GM18873 (cell line): Measurements from ENCODE around the gene PLAC9.

Source experiments
- ATAC-seq: cut with Tn5 transposase; IDR thresholded peaks from one replicate; pipeline ENCODE4 v1.9.1; 2021; ENCODE audit warnings: mild to moderate bottlenecking, moderate library complexity, moderate number of reproducible peaks; ENCODE audit not compliant: unreplicated experiment, low FRiP score

The PLAC9 gene

DNA sequence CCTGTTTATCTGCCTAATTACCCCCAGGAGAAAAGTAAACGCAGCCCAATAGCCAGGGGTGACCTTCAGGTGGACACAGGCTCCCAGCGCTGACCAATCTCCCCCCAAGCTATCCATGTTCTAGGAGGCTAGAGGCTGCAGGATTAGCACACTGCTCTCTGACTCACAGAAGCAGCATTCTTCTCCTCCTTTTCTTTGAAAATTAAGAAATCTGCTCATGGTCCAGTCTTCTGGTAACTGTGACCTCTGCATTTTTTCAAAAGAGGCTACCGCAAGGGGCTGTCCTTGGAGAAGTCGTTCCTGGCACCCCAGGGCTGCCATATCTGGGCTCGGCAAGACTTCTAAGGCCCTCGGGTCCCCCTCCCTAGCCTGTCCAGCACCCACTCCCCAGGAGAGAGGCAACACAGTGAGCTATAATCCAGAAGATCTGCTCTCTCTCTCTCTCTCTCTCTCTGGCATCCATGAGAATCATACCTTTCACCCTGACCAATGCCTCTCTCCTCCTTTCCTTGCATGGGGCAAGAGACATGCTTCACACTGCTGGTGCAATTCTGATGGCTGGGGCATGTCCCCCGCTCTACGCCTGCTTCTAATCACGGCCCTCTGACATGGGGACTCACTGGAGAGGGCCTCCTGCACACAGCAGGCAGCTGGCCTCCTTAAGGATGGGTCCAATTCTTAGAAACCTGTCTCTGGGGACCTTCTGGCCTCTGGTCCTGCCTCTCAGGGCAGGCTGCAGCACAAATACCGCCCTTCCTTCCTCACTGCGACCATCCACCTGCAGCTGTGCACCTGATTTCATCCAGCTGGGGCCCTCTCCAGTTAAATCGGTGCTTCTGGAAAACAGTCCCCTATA, 45.5 kb downstream of the PLAC9 start:
- ATAC-seq, result no peak

DNA sequence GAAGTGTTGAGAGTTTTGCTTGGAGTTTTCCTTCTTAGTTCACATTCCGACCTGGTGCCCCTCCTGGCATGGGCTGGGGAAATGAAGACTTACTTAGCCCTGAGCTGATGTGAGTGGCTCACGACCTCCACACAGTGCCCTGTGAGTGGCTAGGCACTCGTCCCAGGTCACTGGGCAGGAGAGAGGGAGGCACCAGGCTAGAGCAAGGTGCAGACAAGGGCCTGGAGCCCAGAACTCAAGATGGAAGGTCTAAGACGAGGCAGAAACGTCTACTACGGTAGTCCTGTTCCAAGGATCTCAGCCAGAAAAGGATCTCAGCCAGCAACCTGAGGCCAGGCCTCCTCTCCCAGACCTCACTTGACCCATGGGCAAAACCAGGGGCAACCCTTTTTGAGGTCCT, 50.5 kb downstream of the PLAC9 start:
- no peak for ATAC-seq

- ATAC-seq, result no peak
These were observed 50.9 kb downstream of the PLAC9 start for GRCh38 chr10:80183436-80183835.

DNA sequence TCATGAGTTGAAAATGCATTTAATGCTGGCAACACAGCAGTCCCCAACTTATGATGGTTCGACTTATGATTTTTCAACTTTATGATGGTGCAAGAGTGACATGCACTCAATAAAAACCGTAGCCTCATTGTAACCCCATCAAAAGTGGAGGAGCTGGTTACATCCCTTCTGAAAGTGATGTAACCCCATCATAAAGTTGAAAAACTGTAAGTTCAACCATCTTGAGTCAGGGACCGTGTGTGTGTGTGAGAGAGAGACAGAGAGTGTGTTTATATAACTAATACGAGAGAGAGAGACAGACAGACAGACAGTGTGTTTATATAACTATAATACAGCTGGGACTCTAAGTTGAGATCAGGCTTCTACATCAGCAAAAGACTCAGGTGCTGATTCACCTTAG, 51.8 kb downstream of the PLAC9 start:
- ATAC-seq, result no peak

- ATAC-seq, result no peak
These were observed 53.2 kb downstream of the PLAC9 start for GRCh38 chr10:80185578-80186299.

- no peak for ATAC-seq
These were observed 54.0 kb downstream of the PLAC9 start for GRCh38 chr10:80186364-80187012.

- ATAC-seq, result no peak
These were observed 54.5 kb downstream of the PLAC9 start for GRCh38 chr10:80187060-80187459.

GRCh38 chr10:80187465-80188409, 55.2 kb downstream of the PLAC9 start:
- ATAC-seq, result peak; percentile 77

GRCh38 chr10:80188713-80189112, 56.2 kb downstream of the PLAC9 start:
- ATAC-seq, result no peak

DNA sequence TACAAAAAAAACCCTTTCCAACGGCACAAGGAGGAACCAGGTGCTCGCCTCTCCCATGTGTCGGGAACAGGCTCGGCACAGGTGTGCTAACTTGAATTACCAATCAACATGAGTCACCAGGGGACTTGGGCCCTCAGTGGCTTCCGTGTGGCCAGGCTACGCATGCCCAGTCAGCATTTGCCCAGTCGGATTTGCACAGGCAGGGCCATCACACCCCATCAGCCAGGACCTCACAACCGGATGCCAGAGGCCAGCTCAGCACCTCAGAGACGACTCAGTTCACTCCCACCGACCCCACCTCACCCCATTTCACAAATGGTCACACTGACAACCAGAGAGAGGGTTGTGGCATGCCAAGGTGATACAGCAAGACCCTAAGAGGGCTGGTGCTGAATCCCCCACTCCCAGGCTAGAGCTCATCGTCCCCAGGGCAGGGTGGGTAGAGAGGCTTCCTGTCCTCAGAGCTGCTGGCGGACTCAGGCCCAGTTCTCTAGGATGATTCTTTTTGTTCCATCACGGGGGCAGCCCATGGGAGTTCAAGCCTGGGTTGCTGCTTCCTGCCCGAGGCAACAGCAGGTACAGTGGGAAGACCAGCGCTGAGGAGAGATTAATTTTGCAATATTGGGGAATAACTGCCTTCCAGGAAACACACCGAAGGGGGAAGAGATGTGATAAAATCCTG, 59.2 kb downstream of the PLAC9 start:
- no peak for ATAC-seq

DNA sequence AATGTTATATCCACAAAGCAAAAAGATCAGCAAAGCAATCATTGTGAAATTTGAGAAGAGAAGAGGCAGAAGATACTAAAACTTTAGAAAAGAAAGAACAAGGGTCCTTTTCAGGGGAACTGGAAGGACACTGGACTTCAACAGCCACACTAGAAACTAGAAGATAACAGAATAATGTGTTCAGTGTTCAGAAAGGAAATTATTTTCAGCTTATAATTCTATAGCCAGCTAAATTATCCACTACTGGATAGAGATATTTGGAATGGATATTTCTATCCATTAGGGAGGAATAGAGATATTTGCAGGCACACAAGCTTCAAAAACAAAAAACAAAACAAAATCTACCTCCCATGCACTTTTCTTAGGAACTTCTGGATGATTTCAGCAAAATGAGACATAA, 60.0 kb downstream of the PLAC9 start:
- no peak for ATAC-seq

- no peak for ATAC-seq
These were observed 62.0 kb downstream of the PLAC9 start for GRCh38 chr10:80194373-80195045.
